Progenitor cell of endocrine pancreas (in vitro differentiated cells): ENCODE measurements around the gene MBNL1. TPM values are rescaled to one million over a fixed set of nuclear protein-coding genes. Genes with fewer than 3 reads are reported as not detected.

ENCODE experiments used
- DNase-seq: peaks from one replicate; pipeline ENCODE4 v3.0.0; 2021; ENCODE audit warnings: low spot score; ENCODE audit not compliant: unreplicated experiment
- H3K27ac Mint-ChIP-seq: 2 replicates; pipeline ENCODE4 v1.8.0; 2021; ENCODE audit warnings: mild to moderate bottlenecking, moderate library complexity, mixed read lengths
- H3K27me3 Mint-ChIP-seq: 2 replicates; pipeline ENCODE4 v1.8.0; 2021; ENCODE audit warnings: mixed read lengths
- H3K36me3 Mint-ChIP-seq: 2 replicates; pipeline ENCODE4 v1.8.0; 2022; ENCODE audit warnings: mixed read lengths; ENCODE audit not compliant: insufficient read depth
- H3K4me1 Mint-ChIP-seq: 2 replicates; pipeline ENCODE4 v1.8.0; 2021; ENCODE audit warnings: low read depth, mixed read lengths
- H3K4me3 Mint-ChIP-seq: 2 replicates; pipeline ENCODE4 v1.8.0; 2021; ENCODE audit warnings: low read depth, mild to moderate bottlenecking, moderate library complexity, mixed read lengths
- H3K9me3 Mint-ChIP-seq: 2 replicates; pipeline ENCODE4 v1.8.0; 2021; ENCODE audit warnings: low read depth, mixed read lengths
- CTCF ChIP-seq: fragments of 200-600 bp; sonication (generic); IDR thresholded peaks from one replicate; pipeline ENCODE4 v1.5.0; 2021; ENCODE audit warnings: antibody characterized with exemption, mild to moderate bottlenecking; ENCODE audit not compliant: unreplicated experiment
- total RNA-seq: library from RNA; stranded (reverse); gene quantifications from 2 replicates; pipeline ENCODE4 v1.2.1, GENCODE V29; 2021

Gene MBNL1
- total RNA-seq, 1 donor from 2014 or later = 29.4 TPM

GRCh38 chr3:152477422-152477821 is 208.7 kb downstream of the MBNL1 start:
- Mint-ChIP-seq H3K4me1 (no peaks in the 10 kb centered on the region), H3K4me3 (no peak overlapping the region), H3K36me3 (no peaks in the 10 kb centered on the region), H3K27me3 (no peaks in the 10 kb centered on the region), H3K27ac (no peak overlapping the region), H3K9me3 (peaks cover 22% of the 10 kb centered on the region)
- DNase-seq = no peak
- no peak for TF ChIP-seq CTCF

GRCh38 chr3:152480282-152480953 is 211.7 kb downstream of the MBNL1 start:
- DNase-seq = no peak
- no peak for TF ChIP-seq CTCF
- Mint-ChIP-seq H3K4me1 (no peaks in the 10 kb centered on the region), H3K4me3 (no peak overlapping the region), H3K27me3 (no peaks in the 10 kb centered on the region), H3K27ac (no peak overlapping the region), H3K36me3 (no peaks in the 10 kb centered on the region), H3K9me3 (peaks cover 28% of the 10 kb centered on the region)

GRCh38 chr3:152486364-152486763 is 217.6 kb downstream of the MBNL1 start:
- DNase-seq = no peak
- peaks cover 17% of the 10 kb centered on the region for H3K9me3 Mint-ChIP-seq
- no peaks in the 10 kb centered on the region for H3K4me1 Mint-ChIP-seq
- no peaks in the 10 kb centered on the region for H3K27me3 Mint-ChIP-seq
- TF ChIP-seq CTCF = no peak
- H3K4me3 Mint-ChIP-seq = no peak overlapping the region
- no peak overlapping the region for H3K27ac Mint-ChIP-seq
- no peaks in the 10 kb centered on the region for H3K36me3 Mint-ChIP-seq

GRCh38 chr3:152488449-152488848 is 219.7 kb downstream of the MBNL1 start:
- Mint-ChIP-seq H3K27me3 (no peaks in the 10 kb centered on the region), H3K27ac (no peak overlapping the region), H3K36me3 (no peaks in the 10 kb centered on the region), H3K4me1 (no peaks in the 10 kb centered on the region), H3K4me3 (no peak overlapping the region), H3K9me3 (no peaks in the 10 kb centered on the region)
- DNase-seq = no peak
- no peak for TF ChIP-seq CTCF

- Mint-ChIP-seq H3K9me3 (no peaks in the 10 kb centered on the region), H3K4me1 (no peaks in the 10 kb centered on the region), H3K27me3 (no peaks in the 10 kb centered on the region), H3K36me3 (no peaks in the 10 kb centered on the region), H3K4me3 (no peak overlapping the region), H3K27ac (no peak overlapping the region)
- DNase-seq = no peak
- TF ChIP-seq CTCF = no peak
Observed at GRCh38 chr3:152491922-152492321, 223.2 kb downstream of the MBNL1 start.
